ENCODE measurements around the gene PPP2R2C. TPM values are rescaled to one million over a fixed set of nuclear protein-coding genes. Genes with fewer than 3 reads are reported as not detected.

Gene PPP2R2C
- total and polyA plus RNA-seq, 2 donors (not counting 1 experiment from before 2014, with no cell fraction given) = 0.10 to 0.17 TPM

GRCh38 chr4:6416518-6417286 is 55.7 kb downstream of the PPP2R2C start:
- H3K9me3 ChIP-seq (ENCODE audit: control insufficient read depth, insufficient read depth, low read depth, low read length) = no peaks in the 10 kb centered on the region
- no peak for DNase-seq (ENCODE audit: low read depth in 2 of 2)
- no peaks in the 10 kb centered on the region for H3K4me1 ChIP-seq (ENCODE audit: control insufficient read depth, extremely low read depth, insufficient read depth, low read length)
- no peak overlapping the region for H3K9ac ChIP-seq (ENCODE audit: insufficient read depth, low read length)
- no peak overlapping the region for H3K4me3 ChIP-seq (replicated peaks in 1 of 4; ENCODE audit: control extremely low read depth in 1 of 4, insufficient read depth in 1 of 4, low read depth in 3 of 4, low read length in 4 of 4)
- H3K27me3 ChIP-seq (ENCODE audit: control insufficient read depth, insufficient read depth, low read length) = no peaks in the 10 kb centered on the region
- H4K20me1 ChIP-seq (ENCODE audit: control insufficient read depth, extremely low read depth, insufficient read depth, low read length) = no peaks in the 10 kb centered on the region
- H3K79me2 ChIP-seq (ENCODE audit: control insufficient read depth, insufficient read depth, low read length) = no peaks in the 10 kb centered on the region
- no peak overlapping the region for H3K27ac ChIP-seq (ENCODE audit: insufficient read depth, low read length)
- H3K4me2 ChIP-seq (ENCODE audit: extremely low read depth, insufficient read depth, low read length) = no peak overlapping the region
- no peak overlapping the region for H2AFZ ChIP-seq (ENCODE audit: low read length)
- TF ChIP-seq EZH2 (IDR thresholded peaks at IDR 0.05; ENCODE audit: low read length, missing control alignments) = no peak
- TF ChIP-seq CTCF (conservative IDR thresholded peaks at IDR 0.05 in 1 of 2, IDR thresholded peaks at IDR 0.05 in 1 of 2; ENCODE audit: low read depth in 1 of 2, low read length in 2 of 2) = no peak
- H3K36me3 ChIP-seq (ENCODE audit: control insufficient read depth, insufficient read depth, low read length) = no peaks in the 10 kb centered on the region

GRCh38 chr4:6415031-6415705 is 57.2 kb downstream of the PPP2R2C start:
- no peaks in the 10 kb centered on the region for H3K79me2 ChIP-seq (ENCODE audit: control insufficient read depth, insufficient read depth, low read length)
- no peak overlapping the region for H2AFZ ChIP-seq (ENCODE audit: low read length)
- no peaks in the 10 kb centered on the region for H3K36me3 ChIP-seq (ENCODE audit: control insufficient read depth, insufficient read depth, low read length)
- H3K9ac ChIP-seq (ENCODE audit: insufficient read depth, low read length) = no peak overlapping the region
- H3K4me2 ChIP-seq (ENCODE audit: extremely low read depth, insufficient read depth, low read length) = no peak overlapping the region
- H4K20me1 ChIP-seq (ENCODE audit: control insufficient read depth, extremely low read depth, insufficient read depth, low read length) = no peaks in the 10 kb centered on the region
- DNase-seq (ENCODE audit: low read depth in 2 of 2) = no peak
- no peak overlapping the region for H3K4me3 ChIP-seq (replicated peaks in 1 of 4; ENCODE audit: control extremely low read depth in 1 of 4, insufficient read depth in 1 of 4, low read depth in 3 of 4, low read length in 4 of 4)
- no peaks in the 10 kb centered on the region for H3K4me1 ChIP-seq (ENCODE audit: control insufficient read depth, extremely low read depth, insufficient read depth, low read length)
- H3K27ac ChIP-seq (ENCODE audit: insufficient read depth, low read length) = no peak overlapping the region
- TF ChIP-seq CTCF (conservative IDR thresholded peaks at IDR 0.05 in 1 of 2, IDR thresholded peaks at IDR 0.05 in 1 of 2; ENCODE audit: low read depth in 1 of 2, low read length in 2 of 2) (no peak), EZH2 (IDR thresholded peaks at IDR 0.05; ENCODE audit: low read length, missing control alignments) (no peak)
- H3K9me3 ChIP-seq (ENCODE audit: control insufficient read depth, insufficient read depth, low read depth, low read length) = no peaks in the 10 kb centered on the region
- no peaks in the 10 kb centered on the region for H3K27me3 ChIP-seq (ENCODE audit: control insufficient read depth, insufficient read depth, low read length)

- Histone ChIP-seq H3K36me3 (ENCODE audit: control insufficient read depth, insufficient read depth, low read length) (no peaks in the 10 kb centered on the region), H3K9me3 (ENCODE audit: control insufficient read depth, insufficient read depth, low read depth, low read length) (no peaks in the 10 kb centered on the region), H4K20me1 (ENCODE audit: control insufficient read depth, extremely low read depth, insufficient read depth, low read length) (no peaks in the 10 kb centered on the region), H3K9ac (ENCODE audit: insufficient read depth, low read length) (no peak overlapping the region), H3K4me2 (ENCODE audit: extremely low read depth, insufficient read depth, low read length) (no peak overlapping the region), H3K27me3 (ENCODE audit: control insufficient read depth, insufficient read depth, low read length) (no peaks in the 10 kb centered on the region), H3K27ac (ENCODE audit: insufficient read depth, low read length) (no peak overlapping the region), H3K79me2 (ENCODE audit: control insufficient read depth, insufficient read depth, low read length) (no peaks in the 10 kb centered on the region), H3K4me1 (ENCODE audit: control insufficient read depth, extremely low read depth, insufficient read depth, low read length) (no peaks in the 10 kb centered on the region), H2AFZ (ENCODE audit: low read length) (no peak overlapping the region), H3K4me3 (replicated peaks in 1 of 4; ENCODE audit: control extremely low read depth in 1 of 4, insufficient read depth in 1 of 4, low read depth in 3 of 4, low read length in 4 of 4) (no peak overlapping the region)
- no peak for DNase-seq (ENCODE audit: low read depth in 2 of 2)
- TF ChIP-seq CTCF (conservative IDR thresholded peaks at IDR 0.05 in 1 of 2, IDR thresholded peaks at IDR 0.05 in 1 of 2; ENCODE audit: low read depth in 1 of 2, low read length in 2 of 2) (no peak), EZH2 (IDR thresholded peaks at IDR 0.05; ENCODE audit: low read length, missing control alignments) (no peak)
Observed at GRCh38 chr4:6414578-6414977, 57.8 kb downstream of the PPP2R2C start.
